ENCODE data around the gene LRBA.

The LRBA gene

GRCh38 chr4:150240011-150240410 lies 775.1 kb downstream of the LRBA start:
- DNase-seq (ENCODE audit: low spot score): no peak
- TF ChIP-seq CTCF (conservative IDR thresholded peaks at IDR 0.05; ENCODE audit: low read depth): no peak
- ChIA-PET POLR2A (ENCODE audit: low non-redundant PET) (no interaction called here), CTCF (no interaction called here)
- no peak overlapping the region for H3K27ac ChIP-seq

- no peak overlapping the region for H3K27ac ChIP-seq
- TF ChIP-seq CTCF (conservative IDR thresholded peaks at IDR 0.05; ENCODE audit: low read depth): no peak
- no peak for DNase-seq (ENCODE audit: low spot score)
- ChIA-PET CTCF (no interaction called here), POLR2A (ENCODE audit: low non-redundant PET) (no interaction called here)
Observed at GRCh38 chr4:150238591-150238990, 776.5 kb downstream of the LRBA start.

- peak; percentile 64 for DNase-seq (ENCODE audit: low spot score)
- no peak for TF ChIP-seq CTCF (conservative IDR thresholded peaks at IDR 0.05; ENCODE audit: low read depth)
- ChIA-PET CTCF (no interaction called here), POLR2A (ENCODE audit: low non-redundant PET) (no interaction called here)
- no peak overlapping the region for H3K27ac ChIP-seq
Observed at GRCh38 chr4:150237110-150237872, 777.8 kb downstream of the LRBA start.

- DNase-seq (ENCODE audit: low spot score): no peak
- H3K27ac ChIP-seq: no peak overlapping the region
- no peak for TF ChIP-seq CTCF (conservative IDR thresholded peaks at IDR 0.05; ENCODE audit: low read depth)
- POLR2A ChIA-PET (ENCODE audit: low non-redundant PET): no interaction called here
- CTCF ChIA-PET: no interaction called here
Observed at GRCh38 chr4:150236626-150237025, 778.5 kb downstream of the LRBA start.

- DNase-seq (ENCODE audit: low spot score): no peak
- ChIA-PET CTCF (no interaction called here), POLR2A (ENCODE audit: low non-redundant PET) (no interaction called here)
- TF ChIP-seq CTCF (conservative IDR thresholded peaks at IDR 0.05; ENCODE audit: low read depth): no peak
- H3K27ac ChIP-seq: no peak overlapping the region; the same call in 1 of the 2 replicates
Observed at GRCh38 chr4:150235808-150236271, 779.2 kb downstream of the LRBA start.

- TF ChIP-seq CTCF (conservative IDR thresholded peaks at IDR 0.05; ENCODE audit: low read depth): no peak
- H3K27ac ChIP-seq: no peak overlapping the region
- ChIA-PET CTCF (no interaction called here), POLR2A (ENCODE audit: low non-redundant PET) (no interaction called here)
- no peak for DNase-seq (ENCODE audit: low spot score)
Observed at GRCh38 chr4:150235317-150235716, 779.8 kb downstream of the LRBA start.

All from RWPE1 (cell line).